ENCODE measurements around the gene RPS18.

The RPS18 gene

DNA sequence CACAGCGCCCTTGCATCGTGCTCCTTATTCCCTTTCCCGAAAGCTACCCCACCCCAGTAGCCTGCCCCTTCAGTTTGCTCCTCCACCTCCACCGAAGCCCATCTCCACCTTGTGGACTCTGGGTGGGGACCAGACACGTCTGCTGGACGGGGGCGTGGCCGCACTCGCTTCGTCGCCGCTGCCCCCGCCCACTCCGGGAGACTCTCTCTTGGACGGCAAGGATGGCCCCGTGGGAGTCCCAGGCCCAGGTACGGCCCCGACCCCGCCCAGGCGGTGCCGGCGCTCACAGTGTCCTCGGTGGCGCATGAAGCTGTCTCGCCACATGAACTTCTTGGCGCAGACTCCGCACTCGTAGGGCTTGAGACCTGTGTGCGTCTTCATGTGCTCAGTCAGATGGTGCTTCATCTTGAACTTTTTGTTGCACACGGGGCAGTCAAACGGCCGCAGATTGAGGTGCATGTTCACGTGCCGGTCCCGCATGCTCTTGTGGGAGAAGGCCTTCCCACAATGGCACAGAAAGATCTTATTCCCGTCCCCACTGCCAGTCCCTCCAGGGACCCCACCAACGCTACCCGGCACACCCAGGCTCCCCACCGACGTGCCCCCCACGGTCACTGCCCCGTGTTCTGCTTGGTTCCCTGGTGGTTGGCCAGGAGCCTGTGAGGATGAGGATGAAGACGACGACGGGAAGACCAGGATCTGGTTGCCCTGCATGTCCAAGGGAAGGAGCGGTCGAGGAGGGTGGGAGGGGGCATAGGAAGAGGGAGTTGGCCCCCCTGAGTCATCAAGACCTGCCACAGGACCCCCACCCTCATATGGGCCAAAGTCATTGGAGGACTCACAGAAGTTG is 43.3 kb downstream of the RPS18 start:
- no peak for DNase-seq (ENCODE audit: low spot score)

DNA sequence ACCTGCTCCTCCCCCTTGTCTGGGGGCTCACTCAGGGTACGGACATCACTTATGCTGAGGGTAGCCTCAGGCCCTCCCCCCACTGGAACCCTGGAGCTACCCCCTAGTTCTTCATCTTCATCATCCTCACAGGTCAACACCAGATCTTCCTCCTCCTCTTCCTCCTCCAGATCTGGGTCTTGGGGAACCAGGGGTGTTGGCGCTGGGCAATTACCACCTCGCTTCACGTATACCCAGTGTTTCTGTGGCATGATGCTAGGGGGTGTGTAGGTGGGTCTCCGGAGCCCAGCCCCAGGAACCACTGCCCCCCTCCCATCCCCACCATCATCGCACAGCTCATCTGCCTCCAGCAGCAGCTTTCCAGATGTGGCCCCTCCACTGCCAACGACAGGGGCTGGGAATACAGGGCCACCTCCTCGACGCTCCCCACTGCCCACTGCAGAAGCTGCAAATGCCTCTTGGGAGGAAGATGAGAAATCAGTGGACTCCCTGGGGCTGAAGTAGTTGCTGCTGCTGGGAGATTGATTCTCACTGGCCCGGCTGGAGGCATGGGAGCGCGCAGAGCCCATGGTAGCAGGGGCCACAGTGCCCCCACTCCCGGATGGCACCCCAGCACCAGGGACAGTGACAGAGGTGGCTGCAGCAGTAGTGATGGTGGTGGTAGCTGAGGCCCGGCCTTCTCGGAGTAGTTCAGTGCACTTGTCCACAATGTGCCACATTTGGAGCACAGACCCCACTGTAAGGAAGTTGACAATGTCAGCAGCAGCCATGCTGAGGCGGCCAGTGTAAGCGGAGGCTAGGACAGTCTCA is 44.1 kb downstream of the RPS18 start:
- no peak for DNase-seq (ENCODE audit: low spot score)

DNA sequence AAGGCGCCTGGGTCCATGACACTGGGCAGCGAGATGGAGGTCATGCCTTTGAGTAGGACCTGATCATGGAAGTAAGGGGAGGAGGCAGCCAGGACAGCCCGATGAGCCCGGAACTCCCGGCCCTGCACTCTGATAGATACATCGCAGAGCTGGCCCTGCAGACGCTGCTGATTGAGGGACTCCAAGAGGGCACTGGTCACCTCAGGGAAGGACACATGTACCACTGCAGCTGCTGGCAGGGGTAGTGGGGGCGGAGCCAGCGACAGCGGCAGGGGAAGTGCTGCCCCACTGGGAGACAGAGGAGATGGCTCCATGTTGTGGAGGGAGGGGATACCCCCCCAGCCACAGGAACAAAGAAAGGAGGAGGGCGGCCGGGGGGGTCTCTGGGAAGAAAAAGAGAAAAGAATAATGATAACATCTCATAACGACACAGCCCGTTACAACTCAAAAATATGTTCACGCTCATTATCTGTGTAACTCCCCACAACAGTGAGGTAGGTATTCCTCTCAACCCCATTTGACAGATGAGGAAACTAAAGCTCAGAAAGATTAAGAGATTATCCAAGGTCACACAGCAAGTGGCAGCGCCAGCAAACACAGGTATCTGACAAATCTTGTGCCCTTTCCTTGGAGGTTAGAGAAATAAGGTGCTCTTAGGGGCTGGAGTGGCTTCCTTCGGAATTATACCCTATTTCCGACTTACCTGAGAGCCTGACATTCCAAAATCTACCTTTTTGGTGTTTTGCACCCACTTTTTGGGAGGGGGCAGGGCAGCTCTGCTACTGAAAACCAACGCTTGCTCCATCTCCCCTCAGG is 44.9 kb downstream of the RPS18 start:
- no peak for DNase-seq (ENCODE audit: low spot score)

DNA sequence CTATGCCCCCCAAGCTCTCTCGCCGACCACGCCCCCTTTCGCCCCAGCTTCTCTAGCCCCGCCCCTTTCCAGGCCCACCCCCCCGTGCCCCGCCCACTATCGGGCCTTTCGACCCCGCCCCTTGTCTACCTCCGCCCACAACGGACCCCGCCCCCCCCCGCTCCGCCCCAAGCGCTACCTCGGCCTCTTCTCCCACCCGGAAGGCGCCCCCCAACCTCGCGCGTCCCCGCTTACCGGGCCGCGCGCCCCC is 45.5 kb downstream of the RPS18 start:
- DNase-seq (ENCODE audit: low spot score) = peak; percentile 87

DNA sequence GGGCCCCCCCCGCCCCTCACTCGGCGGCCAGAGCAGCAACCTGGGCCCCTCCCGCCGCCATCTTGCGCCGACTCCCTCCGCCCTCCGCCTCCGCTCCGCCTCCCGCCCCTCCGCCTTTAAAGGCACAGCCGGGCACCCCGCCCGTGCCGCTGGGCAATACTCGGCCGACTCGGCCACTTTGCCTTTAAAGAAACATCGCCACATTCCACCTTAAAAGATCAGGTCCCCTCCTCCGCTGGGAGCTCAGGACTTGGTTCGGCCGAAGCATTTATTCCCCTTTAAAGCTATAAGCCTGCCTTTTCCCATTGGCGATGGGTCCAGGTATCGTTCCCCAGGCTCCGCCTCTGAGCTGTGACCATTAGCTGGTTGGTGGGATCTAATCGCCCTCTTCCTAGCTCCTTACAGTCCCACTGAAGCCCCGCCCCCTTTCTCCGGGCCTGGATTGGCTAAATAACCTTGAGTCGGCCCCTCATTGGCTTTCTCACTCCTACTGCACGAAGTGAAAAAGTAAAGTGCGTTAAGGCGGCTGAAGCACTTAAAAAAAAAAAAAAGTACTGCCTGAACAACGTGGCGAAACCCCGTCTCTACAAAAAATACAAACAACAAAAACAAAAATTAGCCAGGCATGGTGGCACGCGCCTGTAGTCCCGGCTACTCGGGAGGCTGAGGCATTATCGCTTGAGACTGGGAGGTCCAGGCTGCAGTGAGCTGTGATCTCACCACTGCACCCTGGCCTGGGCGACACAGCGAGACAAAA is 46.0 kb downstream of the RPS18 start, which contains the start of gene ZBTB22:
Gene ZBTB22, minus strand, starts transcription at position 76 of the 757 bp plus-strand sequence. CDS start 828 bp downstream, outside the sequence.
- DNase-seq (ENCODE audit: low spot score) = peak; percentile 92

DNA sequence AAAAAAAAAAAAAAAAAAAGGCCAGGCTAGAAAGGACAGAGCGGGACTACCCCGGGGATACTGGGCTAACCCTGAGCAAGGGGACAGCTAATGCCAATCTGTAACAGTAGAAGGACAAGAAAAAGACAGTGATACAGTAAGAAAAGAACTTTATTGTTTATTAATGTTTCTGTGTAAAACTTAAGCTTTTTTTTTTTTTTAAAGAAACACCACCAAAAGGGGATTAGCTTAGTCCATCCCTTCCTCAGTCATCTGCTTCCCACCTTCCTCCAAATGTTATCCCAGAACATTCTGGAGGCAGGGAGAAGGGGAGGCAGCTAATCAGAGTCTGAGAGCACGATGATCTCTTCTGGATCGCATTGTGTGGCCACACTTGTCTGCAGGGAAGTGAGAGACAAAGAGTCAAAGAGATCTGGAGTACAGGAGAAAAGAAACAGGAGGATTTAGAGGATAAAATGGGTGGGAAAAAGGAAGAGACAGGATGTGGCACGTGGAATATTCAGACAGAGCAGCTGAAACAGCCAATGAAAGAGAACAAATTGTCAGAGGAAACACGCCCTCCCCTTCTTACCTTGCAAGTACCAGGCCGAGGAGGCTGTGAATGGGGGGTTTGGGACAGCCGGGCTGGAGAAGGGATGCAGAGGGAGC is 46.7 kb downstream of the RPS18 start:
- no peak for DNase-seq (ENCODE audit: low spot score)

DNA sequence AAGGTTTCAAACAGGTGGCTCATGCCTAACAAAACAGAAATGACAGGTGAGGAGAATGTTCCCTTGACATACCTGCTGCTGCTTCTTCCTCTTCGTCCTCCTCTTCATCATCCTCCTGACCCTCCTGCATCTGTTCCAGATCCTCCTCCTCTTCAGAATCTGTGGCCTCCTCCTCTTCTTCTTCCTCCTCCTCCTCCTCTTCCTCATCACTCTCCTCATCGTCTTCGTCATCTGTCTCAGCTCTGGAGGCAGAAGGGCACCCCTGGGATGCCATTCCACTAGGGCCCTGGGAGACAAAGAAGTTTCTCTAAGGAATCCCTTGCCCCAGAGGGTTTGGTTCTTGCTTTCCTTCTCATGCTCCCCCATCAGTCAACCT is 48.1 kb downstream of the RPS18 start:
- no peak for DNase-seq (ENCODE audit: low spot score)

DNA sequence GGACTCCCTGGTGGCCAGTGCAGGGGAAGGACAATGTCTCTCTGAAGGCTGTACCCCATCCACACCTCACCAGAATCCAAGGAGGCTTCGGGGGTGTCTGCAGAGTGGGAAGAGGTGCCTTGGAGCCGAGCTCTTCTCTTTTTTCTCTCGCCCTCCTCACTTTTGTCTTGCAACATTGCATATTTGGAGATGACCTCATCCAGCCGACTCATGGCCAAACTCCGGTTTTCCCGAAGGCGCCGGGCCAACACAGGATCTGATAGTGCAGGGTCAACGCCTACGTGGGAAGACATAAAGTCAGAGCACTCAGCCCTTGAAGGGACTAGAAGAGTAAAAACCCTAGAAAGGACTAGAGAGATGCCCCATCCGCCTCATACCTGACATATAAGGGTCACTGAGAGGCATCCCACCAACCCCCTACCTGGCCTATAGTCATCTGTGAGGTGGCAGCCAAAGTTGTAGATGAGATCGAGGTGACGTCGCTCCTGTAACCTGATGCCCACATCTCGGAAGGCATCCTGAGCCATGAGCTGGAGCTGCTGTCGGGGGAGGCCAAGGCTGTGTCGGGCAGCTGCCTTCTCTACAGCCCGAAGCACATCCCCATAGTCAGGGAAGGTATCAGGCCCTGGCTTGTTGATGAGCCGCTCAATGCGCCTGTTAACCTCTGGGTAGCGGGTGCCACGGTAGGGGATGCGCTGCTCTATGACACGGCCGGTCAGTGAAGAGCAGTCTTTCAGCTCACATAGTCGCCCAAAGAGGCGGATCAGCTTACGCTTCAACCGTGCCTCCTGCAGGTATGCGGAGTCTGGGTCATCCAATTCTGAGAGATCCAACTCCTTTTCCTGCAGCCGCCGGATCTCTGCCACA is 48.7 kb downstream of the RPS18 start:
- DNase-seq (ENCODE audit: low spot score) = peak; percentile 78

DNA sequence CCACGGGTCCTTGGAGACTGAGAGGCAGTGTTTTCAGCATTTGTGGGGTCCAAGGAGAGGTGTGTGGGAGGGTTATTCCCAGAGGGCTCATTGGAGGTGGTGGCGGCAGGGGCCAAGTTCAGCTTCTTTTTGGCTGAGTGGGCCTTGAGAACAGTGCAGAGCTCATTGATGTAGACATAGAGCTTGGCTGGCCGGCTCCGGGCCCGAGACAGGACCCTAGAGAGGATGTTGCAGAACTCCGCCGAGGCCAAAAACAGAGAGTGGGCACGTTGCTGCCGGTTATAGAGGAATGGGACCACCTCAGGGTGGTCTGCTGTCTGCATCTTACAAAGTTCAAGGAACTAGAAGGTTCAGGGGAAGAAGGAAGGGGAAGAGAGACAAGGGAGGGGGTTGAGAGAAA is 49.4 kb downstream of the RPS18 start:
- no peak for DNase-seq (ENCODE audit: low spot score)

DNA sequence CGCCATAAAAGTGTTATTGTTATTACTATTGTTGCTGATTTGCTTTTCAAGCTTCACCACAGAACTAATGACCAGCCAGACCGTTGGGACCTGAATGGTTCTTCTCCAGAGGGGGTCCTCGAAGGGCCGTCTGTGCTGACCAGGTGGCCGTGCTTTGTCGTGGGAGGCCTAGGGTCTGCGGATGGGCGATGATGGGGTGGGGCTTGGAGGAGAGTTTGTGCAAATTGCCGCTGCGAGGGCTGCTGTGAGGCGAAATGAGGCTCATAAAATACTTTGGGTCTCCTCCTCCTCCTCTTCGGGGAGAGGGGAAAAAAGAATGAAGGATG is 51.7 kb downstream of the RPS18 start:
- no peak for DNase-seq (ENCODE audit: low spot score)

DNA sequence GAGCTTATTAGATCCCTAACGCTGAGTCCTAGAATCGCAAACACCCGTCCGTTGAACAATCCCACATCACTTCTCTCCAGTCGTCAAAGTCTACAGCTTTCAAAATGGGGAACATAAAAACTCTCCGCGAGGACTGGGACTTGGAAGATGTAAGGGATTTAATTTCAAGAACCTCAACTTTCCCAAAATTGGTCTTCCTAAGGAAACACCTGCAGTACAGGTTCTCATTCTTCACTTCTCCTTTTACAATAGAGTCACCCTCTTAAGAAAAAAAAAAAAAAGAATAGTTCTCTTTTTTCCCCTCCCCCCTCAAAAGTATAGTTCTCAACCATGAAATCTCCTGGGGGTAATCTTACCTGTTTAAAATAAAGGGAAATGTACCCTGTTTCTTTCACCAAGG is 52.2 kb downstream of the RPS18 start:
- no peak for DNase-seq (ENCODE audit: low spot score)

Data from AG08396 (cell line).